Measurements from ENCODE around the gene UBIAD1. TPM values are rescaled to one million over a fixed set of nuclear protein-coding genes. Genes with fewer than 3 reads are reported as not detected.
A peak's percentile ranks its signal among the peaks of the same experiment; 100 is the strongest.

Gene UBIAD1
- total RNA-seq, 1 experiment from 2014 or later = 21.6 TPM

DNA sequence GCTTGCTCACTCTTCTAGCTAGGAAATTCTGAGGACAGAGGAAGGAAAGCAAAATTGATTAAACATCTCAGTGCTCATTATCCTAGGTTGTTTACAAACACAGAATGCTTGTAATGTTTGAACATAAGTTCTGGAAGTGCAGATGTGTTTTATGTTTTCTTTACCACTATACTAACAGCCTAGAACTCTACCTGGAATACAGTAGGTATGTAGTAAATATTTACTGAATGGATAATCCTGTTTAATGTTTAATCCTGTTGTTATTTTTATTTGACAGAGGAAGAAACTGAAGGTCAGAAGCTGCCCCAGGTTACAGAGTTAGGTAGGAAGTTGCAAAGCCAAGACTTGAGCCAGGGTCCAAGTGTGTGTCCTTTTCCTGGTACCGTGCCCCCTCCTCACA is 16.7 kb upstream of the UBIAD1 start:
- Mint-ChIP-seq H3K4me3 (no peak overlapping the region), H3K27me3 (ENCODE audit: low read depth) (no peaks in the 10 kb centered on the region; the same call in 1 of the 2 replicates), H3K36me3 (peaks cover 69% of the 10 kb centered on the region), H3K9me3 (peaks cover under 1% of the 10 kb centered on the region; the same call in 1 of the 2 replicates), H3K4me1 (peaks cover under 1% of the 10 kb centered on the region), H3K27ac (no peak overlapping the region)
- ATAC-seq (no peak), DNase-seq (ENCODE audit: low spot score) (no peak)
- TF ChIP-seq, protein P1, sequence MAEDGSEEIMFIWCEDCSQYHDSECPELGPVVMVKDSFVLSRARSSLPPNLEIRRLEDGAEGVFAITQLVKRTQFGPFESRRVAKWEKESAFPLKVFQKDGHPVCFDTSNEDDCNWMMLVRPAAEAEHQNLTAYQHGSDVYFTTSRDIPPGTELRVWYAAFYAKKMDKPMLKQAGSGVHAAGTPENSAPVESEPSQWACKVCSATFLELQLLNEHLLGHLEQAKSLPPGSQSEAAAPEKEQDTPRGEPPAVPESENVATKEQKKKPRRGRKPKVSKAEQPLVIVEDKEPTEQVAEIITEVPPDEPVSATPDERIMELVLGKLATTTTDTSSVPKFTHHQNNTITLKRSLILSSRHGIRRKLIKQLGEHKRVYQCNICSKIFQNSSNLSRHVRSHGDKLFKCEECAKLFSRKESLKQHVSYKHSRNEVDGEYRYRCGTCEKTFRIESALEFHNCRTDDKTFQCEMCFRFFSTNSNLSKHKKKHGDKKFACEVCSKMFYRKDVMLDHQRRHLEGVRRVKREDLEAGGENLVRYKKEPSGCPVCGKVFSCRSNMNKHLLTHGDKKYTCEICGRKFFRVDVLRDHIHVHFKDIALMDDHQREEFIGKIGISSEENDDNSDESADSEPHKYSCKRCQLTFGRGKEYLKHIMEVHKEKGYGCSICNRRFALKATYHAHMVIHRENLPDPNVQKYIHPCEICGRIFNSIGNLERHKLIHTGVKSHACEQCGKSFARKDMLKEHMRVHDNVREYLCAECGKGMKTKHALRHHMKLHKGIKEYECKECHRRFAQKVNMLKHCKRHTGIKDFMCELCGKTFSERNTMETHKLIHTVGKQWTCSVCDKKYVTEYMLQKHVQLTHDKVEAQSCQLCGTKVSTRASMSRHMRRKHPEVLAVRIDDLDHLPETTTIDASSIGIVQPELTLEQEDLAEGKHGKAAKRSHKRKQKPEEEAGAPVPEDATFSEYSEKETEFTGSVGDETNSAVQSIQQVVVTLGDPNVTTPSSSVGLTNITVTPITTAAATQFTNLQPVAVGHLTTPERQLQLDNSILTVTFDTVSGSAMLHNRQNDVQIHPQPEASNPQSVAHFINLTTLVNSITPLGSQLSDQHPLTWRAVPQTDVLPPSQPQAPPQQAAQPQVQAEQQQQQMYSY (CRISPR knock-in tag; IDR thresholded peaks at IDR 0.05) = no peak
- TF ChIP-seq FOXP1 (CRISPR knock-in tag; IDR thresholded peaks at IDR 0.05; ENCODE audit: borderline replicate concordance) (no peak), JAZF1 (CRISPR knock-in tag; IDR thresholded peaks at IDR 0.05) (no peak), JUN (CRISPR knock-in tag; IDR thresholded peaks at IDR 0.05) (no peak), TP53 (CRISPR knock-in tag; IDR thresholded peaks at IDR 0.05) (no peak)
- TF ChIP-seq, protein P2, sequence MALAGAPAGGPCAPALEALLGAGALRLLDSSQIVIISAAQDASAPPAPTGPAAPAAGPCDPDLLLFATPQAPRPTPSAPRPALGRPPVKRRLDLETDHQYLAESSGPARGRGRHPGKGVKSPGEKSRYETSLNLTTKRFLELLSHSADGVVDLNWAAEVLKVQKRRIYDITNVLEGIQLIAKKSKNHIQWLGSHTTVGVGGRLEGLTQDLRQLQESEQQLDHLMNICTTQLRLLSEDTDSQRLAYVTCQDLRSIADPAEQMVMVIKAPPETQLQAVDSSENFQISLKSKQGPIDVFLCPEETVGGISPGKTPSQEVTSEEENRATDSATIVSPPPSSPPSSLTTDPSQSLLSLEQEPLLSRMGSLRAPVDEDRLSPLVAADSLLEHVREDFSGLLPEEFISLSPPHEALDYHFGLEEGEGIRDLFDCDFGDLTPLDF (CRISPR knock-in tag; IDR thresholded peaks at IDR 0.05) = no peak
- ChIA-PET POLR2A (no interaction called here), CTCF (no interaction called here)

DNA sequence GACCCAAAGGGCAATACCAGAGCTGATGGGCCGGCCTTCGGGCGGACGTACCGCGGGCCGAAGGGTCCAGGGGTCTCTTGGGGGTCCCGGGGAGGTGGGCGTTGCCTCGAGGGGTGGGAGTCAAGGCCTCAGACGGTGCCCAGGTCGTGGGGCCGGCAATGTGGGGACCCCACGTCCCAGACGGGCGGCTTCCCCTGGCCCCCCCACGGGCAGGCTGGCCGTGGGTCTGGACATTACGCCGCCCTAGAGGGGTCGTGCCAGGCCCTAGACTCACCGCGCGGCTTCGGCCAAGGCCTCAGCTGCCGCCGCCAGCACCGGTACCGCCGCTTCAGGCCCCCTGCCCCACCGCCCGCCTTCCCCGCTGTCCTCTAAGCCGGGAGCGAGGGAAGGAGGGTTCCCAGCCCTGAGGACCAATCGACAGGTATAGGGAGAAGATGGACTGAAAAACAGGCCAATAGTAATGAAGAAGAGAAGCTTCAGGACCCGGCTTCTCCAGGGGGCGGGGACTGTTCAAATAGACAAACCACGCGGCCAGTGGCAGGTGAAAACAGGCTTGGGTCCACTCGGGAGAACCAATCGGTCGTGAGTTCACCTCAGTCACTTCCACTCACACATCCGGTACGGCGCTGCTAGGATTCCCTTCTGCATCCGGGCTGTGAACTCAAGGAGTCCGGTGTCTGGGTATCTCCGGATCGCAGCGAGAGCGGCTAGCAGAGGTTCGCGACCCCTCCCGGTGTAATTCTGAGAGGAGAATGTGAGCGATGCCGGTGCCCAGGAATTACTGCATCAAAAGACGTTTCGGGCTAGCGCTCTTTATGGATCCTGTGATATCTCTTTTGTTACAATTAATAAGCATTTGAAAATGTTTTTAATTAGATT is 10.6 kb upstream of the UBIAD1 start, which contains the start of gene MTOR:
TSS of gene MTOR (minus strand) at position 381 of the 879 bp plus-strand sequence. CDS start 3,142 bp downstream, outside the sequence.
- ChIA-PET CTCF (interaction anchor here (0.6 to 3.1 kb wide), 11 partner anchors 10 to 522 kb away, joined by 3 to 26 read pairs (median 5); partner anchors contain the start of gene UBIAD1), POLR2A (interaction anchor here (0.5 to 2.5 kb wide), 3 partner anchors 11 to 203 kb away, joined by 3 to 9 read pairs (median 3); partner anchors contain the start of genes SRM and UBIAD1)
- Mint-ChIP-seq H3K9me3 (no peaks in the 10 kb centered on the region), H3K4me1 (peaks cover 9% of the 10 kb centered on the region), H3K4me3 (peak within 1 kb of the TSS; percentile 97), H3K27me3 (ENCODE audit: low read depth) (no peaks in the 10 kb centered on the region), H3K36me3 (peaks cover 19% of the 10 kb centered on the region), H3K27ac (peak within 1 kb of the TSS; percentile 98)
- peak; percentile 97 for DNase-seq (ENCODE audit: low spot score)
- ATAC-seq = peak; percentile 98
- TF ChIP-seq, protein P3, sequence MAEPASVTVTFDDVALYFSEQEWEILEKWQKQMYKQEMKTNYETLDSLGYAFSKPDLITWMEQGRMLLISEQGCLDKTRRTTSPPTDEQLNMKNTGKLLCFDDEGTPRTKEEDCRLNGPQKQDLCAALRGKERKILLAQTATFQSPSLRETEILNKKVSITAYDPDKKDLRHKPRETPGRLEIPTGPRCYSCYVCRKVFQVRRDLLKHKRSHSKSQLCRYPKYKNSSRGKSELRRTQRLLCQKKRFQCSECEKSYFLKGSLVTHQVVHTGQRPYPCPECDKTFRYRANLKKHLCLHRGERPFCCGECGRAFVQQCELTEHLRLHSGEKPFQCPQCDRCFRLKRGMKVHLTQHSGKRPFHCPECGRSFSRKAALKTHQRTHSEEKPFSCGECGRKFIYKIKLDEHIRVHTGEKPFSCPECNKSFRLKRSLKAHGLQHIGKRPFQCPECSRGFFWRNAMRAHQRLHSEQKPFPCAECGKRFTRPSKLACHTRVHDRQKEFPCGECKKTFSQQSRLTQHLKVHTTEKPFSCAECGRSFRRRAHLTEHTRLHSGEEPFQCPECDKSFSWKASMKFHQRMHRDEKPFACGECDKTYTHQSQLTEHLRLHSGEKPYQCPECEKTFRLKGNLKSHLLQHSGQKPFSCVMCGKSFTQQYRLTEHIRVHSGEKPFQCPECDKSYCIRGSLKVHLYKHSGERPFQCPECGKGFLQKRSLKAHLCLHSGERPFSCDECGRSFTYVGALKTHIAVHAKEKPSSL (CRISPR knock-in tag; conservative IDR thresholded peaks at IDR 0.05) = no peak
- TF ChIP-seq SOX15 (CRISPR knock-in tag; IDR thresholded peaks at IDR 0.05) = no peak
- TF ChIP-seq ETV6 (CRISPR knock-in tag; IDR thresholded peaks at IDR 0.05) = no peak
- TF ChIP-seq, protein P4, sequence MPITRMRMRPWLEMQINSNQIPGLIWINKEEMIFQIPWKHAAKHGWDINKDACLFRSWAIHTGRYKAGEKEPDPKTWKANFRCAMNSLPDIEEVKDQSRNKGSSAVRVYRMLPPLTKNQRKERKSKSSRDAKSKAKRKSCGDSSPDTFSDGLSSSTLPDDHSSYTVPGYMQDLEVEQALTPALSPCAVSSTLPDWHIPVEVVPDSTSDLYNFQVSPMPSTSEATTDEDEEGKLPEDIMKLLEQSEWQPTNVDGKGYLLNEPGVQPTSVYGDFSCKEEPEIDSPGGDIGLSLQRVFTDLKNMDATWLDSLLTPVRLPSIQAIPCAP (CRISPR knock-in tag; IDR thresholded peaks at IDR 0.05) = no peak
- no peak for TF ChIP-seq PRRX2 (CRISPR knock-in tag; IDR thresholded peaks at IDR 0.05)
- TF ChIP-seq, protein P5, sequence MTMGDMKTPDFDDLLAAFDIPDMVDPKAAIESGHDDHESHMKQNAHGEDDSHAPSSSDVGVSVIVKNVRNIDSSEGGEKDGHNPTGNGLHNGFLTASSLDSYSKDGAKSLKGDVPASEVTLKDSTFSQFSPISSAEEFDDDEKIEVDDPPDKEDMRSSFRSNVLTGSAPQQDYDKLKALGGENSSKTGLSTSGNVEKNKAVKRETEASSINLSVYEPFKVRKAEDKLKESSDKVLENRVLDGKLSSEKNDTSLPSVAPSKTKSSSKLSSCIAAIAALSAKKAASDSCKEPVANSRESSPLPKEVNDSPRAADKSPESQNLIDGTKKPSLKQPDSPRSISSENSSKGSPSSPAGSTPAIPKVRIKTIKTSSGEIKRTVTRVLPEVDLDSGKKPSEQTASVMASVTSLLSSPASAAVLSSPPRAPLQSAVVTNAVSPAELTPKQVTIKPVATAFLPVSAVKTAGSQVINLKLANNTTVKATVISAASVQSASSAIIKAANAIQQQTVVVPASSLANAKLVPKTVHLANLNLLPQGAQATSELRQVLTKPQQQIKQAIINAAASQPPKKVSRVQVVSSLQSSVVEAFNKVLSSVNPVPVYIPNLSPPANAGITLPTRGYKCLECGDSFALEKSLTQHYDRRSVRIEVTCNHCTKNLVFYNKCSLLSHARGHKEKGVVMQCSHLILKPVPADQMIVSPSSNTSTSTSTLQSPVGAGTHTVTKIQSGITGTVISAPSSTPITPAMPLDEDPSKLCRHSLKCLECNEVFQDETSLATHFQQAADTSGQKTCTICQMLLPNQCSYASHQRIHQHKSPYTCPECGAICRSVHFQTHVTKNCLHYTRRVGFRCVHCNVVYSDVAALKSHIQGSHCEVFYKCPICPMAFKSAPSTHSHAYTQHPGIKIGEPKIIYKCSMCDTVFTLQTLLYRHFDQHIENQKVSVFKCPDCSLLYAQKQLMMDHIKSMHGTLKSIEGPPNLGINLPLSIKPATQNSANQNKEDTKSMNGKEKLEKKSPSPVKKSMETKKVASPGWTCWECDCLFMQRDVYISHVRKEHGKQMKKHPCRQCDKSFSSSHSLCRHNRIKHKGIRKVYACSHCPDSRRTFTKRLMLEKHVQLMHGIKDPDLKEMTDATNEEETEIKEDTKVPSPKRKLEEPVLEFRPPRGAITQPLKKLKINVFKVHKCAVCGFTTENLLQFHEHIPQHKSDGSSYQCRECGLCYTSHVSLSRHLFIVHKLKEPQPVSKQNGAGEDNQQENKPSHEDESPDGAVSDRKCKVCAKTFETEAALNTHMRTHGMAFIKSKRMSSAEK (CRISPR knock-in tag; IDR thresholded peaks at IDR 0.05; ENCODE audit: borderline replicate concordance) = no peak
- TF ChIP-seq, protein P6, sequence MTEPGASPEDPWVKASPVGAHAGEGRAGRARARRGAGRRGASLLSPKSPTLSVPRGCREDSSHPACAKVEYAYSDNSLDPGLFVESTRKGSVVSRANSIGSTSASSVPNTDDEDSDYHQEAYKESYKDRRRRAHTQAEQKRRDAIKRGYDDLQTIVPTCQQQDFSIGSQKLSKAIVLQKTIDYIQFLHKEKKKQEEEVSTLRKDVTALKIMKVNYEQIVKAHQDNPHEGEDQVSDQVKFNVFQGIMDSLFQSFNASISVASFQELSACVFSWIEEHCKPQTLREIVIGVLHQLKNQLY (CRISPR knock-in tag; IDR thresholded peaks at IDR 0.05) = no peak
- peak; percentile 76 for TF ChIP-seq GABPB1 (CRISPR knock-in tag; IDR thresholded peaks at IDR 0.05)
- no peak for TF ChIP-seq HMGA2 (CRISPR knock-in tag; IDR thresholded peaks at IDR 0.05)
- TF ChIP-seq, protein P7, sequence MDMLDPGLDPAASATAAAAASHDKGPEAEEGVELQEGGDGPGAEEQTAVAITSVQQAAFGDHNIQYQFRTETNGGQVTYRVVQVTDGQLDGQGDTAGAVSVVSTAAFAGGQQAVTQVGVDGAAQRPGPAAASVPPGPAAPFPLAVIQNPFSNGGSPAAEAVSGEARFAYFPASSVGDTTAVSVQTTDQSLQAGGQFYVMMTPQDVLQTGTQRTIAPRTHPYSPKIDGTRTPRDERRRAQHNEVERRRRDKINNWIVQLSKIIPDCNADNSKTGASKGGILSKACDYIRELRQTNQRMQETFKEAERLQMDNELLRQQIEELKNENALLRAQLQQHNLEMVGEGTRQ (CRISPR knock-in tag; IDR thresholded peaks at IDR 0.05) = no peak

All from WTC11 (cell line).